Osteocyte (in vitro differentiated cells): ENCODE data around the gene PTPRJ. TPM values are rescaled to one million over a fixed set of nuclear protein-coding genes. Genes with fewer than 3 reads are reported as not detected.

Source experiments
- DNase-seq: peaks from one replicate; pipeline ENCODE4 v3.0.0; 2021; ENCODE audit warnings: mixed read lengths; ENCODE audit not compliant: unreplicated experiment; ENCODE audit errors: extremely low spot score
- H3K27ac Mint-ChIP-seq: one replicate; pipeline ENCODE4 v1.8.0; 2021; ENCODE audit warnings: mild to moderate bottlenecking, mixed read lengths; ENCODE audit not compliant: unreplicated experiment
- H3K27me3 Mint-ChIP-seq: one replicate; pipeline ENCODE4 v1.8.0; 2021; ENCODE audit warnings: mixed read lengths; ENCODE audit not compliant: unreplicated experiment
- H3K36me3 Mint-ChIP-seq: one replicate; pipeline ENCODE4 v1.8.0; 2021; ENCODE audit warnings: mixed read lengths; ENCODE audit not compliant: unreplicated experiment
- H3K4me1 Mint-ChIP-seq: one replicate; pipeline ENCODE4 v1.8.0; 2021; ENCODE audit warnings: mixed read lengths; ENCODE audit not compliant: unreplicated experiment
- H3K4me3 Mint-ChIP-seq: one replicate; pipeline ENCODE4 v1.8.0; 2021; ENCODE audit warnings: mild to moderate bottlenecking, moderate library complexity, mixed read lengths; ENCODE audit not compliant: unreplicated experiment
- H3K9me3 Mint-ChIP-seq: one replicate; pipeline ENCODE4 v1.8.0; 2021; ENCODE audit warnings: mixed read lengths; ENCODE audit not compliant: unreplicated experiment
- CTCF ChIP-seq: fragments of 200-600 bp; sonication (generic); IDR thresholded peaks from 2 replicates; pipeline ENCODE4 v1.5.0; 2021; ENCODE audit warnings: antibody characterized with exemption, mild to moderate bottlenecking, moderate library complexity
- total RNA-seq: library from RNA; stranded (reverse); gene quantifications from 2 replicates; pipeline ENCODE4 v1.2.1, GENCODE V29; 2021

Gene PTPRJ
- total RNA-seq, 1 donor from 2014 or later, result 16.6 TPM

DNA sequence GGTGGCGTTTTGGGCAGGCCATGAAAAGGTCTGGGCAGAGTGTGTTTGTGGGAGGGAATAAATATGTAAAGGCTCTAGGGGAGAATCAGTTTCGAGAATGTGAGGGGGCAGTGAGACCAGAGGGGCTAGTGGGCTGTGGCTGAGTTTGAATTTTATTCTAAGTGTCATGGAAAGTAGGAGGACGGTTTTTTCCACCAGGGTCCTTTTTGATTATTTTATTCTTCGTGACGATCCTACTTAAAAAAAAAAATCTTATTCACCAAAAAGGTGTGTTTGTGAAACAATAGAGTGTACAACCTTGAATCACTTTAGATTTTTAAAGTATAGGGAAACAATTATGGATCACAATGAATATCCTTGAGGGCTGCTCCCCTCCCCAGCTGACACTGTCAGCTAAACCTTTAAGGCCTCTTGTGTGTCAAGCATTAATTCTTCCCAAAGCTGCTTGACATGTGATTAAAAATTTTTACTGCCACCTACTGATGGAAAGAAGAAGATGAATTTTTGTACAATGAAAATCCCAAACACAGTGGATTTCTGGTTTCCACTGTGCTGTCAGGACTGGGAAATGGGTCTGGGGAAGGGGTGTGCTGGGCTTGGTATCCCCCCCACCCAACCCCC lies 128.8 kb downstream of the PTPRJ start:
- no peak overlapping the region for H3K27ac Mint-ChIP-seq
- no peaks in the 10 kb centered on the region for H3K9me3 Mint-ChIP-seq
- H3K4me3 Mint-ChIP-seq, result peak overlapping the region; percentile 49

DNA sequence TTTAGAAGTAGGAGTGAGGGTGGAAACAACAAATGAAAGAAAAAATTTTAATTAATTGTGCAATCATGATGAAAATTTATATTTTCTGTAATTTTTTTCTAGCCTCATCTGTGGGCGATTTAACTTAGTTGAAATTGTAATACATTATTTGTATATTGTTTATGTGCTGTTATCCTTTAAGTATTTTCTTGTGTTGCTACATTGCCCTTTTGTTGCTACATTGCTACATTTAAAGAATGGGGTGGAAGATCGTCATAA lies 130.1 kb downstream of the PTPRJ start:
- TF ChIP-seq CTCF, result no peak
- H3K4me1 Mint-ChIP-seq, result peaks cover 22% of the 10 kb centered on the region
- DNase-seq, result no peak
- H3K4me3 Mint-ChIP-seq, result no peak overlapping the region
- H3K9me3 Mint-ChIP-seq, result peaks cover 9% of the 10 kb centered on the region
- H3K27ac Mint-ChIP-seq, result no peak overlapping the region
- no peaks in the 10 kb centered on the region for H3K27me3 Mint-ChIP-seq
- peaks cover 10% of the 10 kb centered on the region for H3K36me3 Mint-ChIP-seq

More for the DNA sequence above, 128.8 kb downstream of the PTPRJ start:
- peaks cover 23% of the 10 kb centered on the region for H3K4me1 Mint-ChIP-seq
- H3K36me3 Mint-ChIP-seq, result no peaks in the 10 kb centered on the region
- peak; percentile 58 for TF ChIP-seq CTCF
- no peaks in the 10 kb centered on the region for H3K27me3 Mint-ChIP-seq
- DNase-seq, result peak; percentile 36

GRCh38 chr11:48111891-48112290 lies 131.5 kb downstream of the PTPRJ start:
- peak; percentile 34 for DNase-seq
- Mint-ChIP-seq H3K36me3 (peaks cover 16% of the 10 kb centered on the region), H3K4me3 (no peak overlapping the region), H3K4me1 (peaks cover 19% of the 10 kb centered on the region), H3K27ac (no peak overlapping the region), H3K9me3 (peaks cover 16% of the 10 kb centered on the region), H3K27me3 (no peaks in the 10 kb centered on the region)
- TF ChIP-seq CTCF, result no peak

DNA sequence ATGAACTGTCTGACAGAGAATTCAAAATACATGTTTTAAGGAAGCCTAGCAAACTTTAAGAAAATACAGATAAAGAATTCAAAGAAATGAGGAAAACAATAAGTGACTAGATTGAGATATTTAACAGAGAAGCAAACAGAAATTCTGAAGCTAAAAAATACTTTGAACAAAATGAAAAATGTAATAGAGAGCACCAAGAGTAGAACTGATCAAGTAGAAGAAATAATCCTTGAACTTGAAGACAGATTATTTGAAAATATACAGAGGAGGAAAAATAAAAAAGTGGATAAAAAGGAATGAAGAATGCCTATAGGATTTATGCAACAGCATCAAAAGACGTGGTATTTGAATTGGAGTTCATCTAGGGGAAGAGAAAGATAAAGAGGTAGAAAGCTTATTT lies 134.4 kb downstream of the PTPRJ start:
- no peak for TF ChIP-seq CTCF

GRCh38 chr11:48116437-48117228 lies 136.3 kb downstream of the PTPRJ start:
- Mint-ChIP-seq H3K36me3 (peaks cover 27% of the 10 kb centered on the region), H3K4me3 (no peak overlapping the region), H3K27ac (no peak overlapping the region), H3K27me3 (no peaks in the 10 kb centered on the region), H3K9me3 (peaks cover 16% of the 10 kb centered on the region), H3K4me1 (no peaks in the 10 kb centered on the region)
- DNase-seq, result no peak
- peak; percentile 20 for TF ChIP-seq CTCF

More for the DNA sequence above, 134.4 kb downstream of the PTPRJ start:
- H3K9me3 Mint-ChIP-seq, result peaks cover 16% of the 10 kb centered on the region
- no peaks in the 10 kb centered on the region for H3K27me3 Mint-ChIP-seq
- H3K36me3 Mint-ChIP-seq, result peaks cover 19% of the 10 kb centered on the region
- no peak overlapping the region for H3K4me3 Mint-ChIP-seq
- H3K27ac Mint-ChIP-seq, result no peak overlapping the region
- no peak for DNase-seq
- peaks cover 2% of the 10 kb centered on the region for H3K4me1 Mint-ChIP-seq
